Measurements from ENCODE around the gene TADA1. TPM values are rescaled to one million over a fixed set of nuclear protein-coding genes. Genes with fewer than 3 reads are reported as not detected.

TADA1 gene
- total and polyA plus RNA-seq, 5 experiments from 2014 or later: 12.8 to 18.1 (median 15.1) TPM

GRCh38 chr1:166908942-166909341 lies 32.9 kb upstream of the TADA1 start:
- DNase-seq (no peak), ATAC-seq (no peak)
- Mint-ChIP-seq H3K4me3 (no peak overlapping the region), H3K9me3 (peaks cover 0 to 2% (median 0%) of the 10 kb centered on the region in 9 donors), H3K27ac (no peak overlapping the region), H3K27me3 (peaks cover 0 to 8% (median 3%) of the 10 kb centered on the region in 5 donors), H3K4me1 (peaks cover 0 to 5% (median 0%) of the 10 kb centered on the region in 4 donors), H3K36me3 (no peaks in the 10 kb centered on the region)
- POLR2A ChIA-PET: interaction anchor here (0.7 kb wide), 1 partner anchor 150 kb away, joined by 3 read pairs; no protein-coding TSS in a partner anchor

GRCh38 chr1:166907763-166908162 lies 31.7 kb upstream of the TADA1 start:
- Mint-ChIP-seq H3K27me3 (peaks cover 0 to 8% (median 4%) of the 10 kb centered on the region in 5 donors), H3K4me1 (peaks cover 0 to 7% (median 0%) of the 10 kb centered on the region in 4 donors), H3K36me3 (no peaks in the 10 kb centered on the region), H3K27ac (no peak overlapping the region), H3K9me3 (peaks cover 0 to 2% (median 0%) of the 10 kb centered on the region in 9 donors), H3K4me3 (no peak overlapping the region)
- POLR2A ChIA-PET: no interaction called here
- DNase-seq (no peak), ATAC-seq (no peak)

- H3K4me3 Mint-ChIP-seq: no peak overlapping the region
- H3K27me3 Mint-ChIP-seq: peaks cover 0 to 8% (median 4%) of the 10 kb centered on the region in 5 donors
- H3K9me3 Mint-ChIP-seq: peaks cover 0 to 2% (median 0%) of the 10 kb centered on the region in 9 donors
- H3K27ac Mint-ChIP-seq: no peak overlapping the region
- no peaks in the 10 kb centered on the region for H3K36me3 Mint-ChIP-seq
- ATAC-seq (no peak), DNase-seq (no peak)
- POLR2A ChIA-PET: no interaction called here
- H3K4me1 Mint-ChIP-seq: peaks cover 0 to 9% (median 0%) of the 10 kb centered on the region in 4 donors
Measured at GRCh38 chr1:166907051-166907450, 31.0 kb upstream of the TADA1 start.

- no peak overlapping the region for H3K4me3 Mint-ChIP-seq
- DNase-seq: no peak
- no peak for ATAC-seq
- H3K27me3 Mint-ChIP-seq: peaks cover 0 to 8% (median 4%) of the 10 kb centered on the region in 5 donors
- H3K27ac Mint-ChIP-seq: no peak overlapping the region
- H3K36me3 Mint-ChIP-seq: no peaks in the 10 kb centered on the region
- H3K9me3 Mint-ChIP-seq: peaks cover 0 to 2% (median 0%) of the 10 kb centered on the region in 9 donors
- H3K4me1 Mint-ChIP-seq: peaks cover 0 to 9% (median 0%) of the 10 kb centered on the region in 4 donors
- POLR2A ChIA-PET: no interaction called here
Measured at GRCh38 chr1:166906647-166907046, 30.6 kb upstream of the TADA1 start.

GRCh38 chr1:166905900-166906299 lies 29.8 kb upstream of the TADA1 start:
- Mint-ChIP-seq H3K4me1 (peaks cover 0 to 9% (median 0%) of the 10 kb centered on the region in 4 donors), H3K27ac (no peak overlapping the region), H3K4me3 (no peak overlapping the region), H3K9me3 (peaks cover 0 to 2% (median 0%) of the 10 kb centered on the region in 9 donors), H3K36me3 (no peaks in the 10 kb centered on the region), H3K27me3 (peaks cover 0 to 8% (median 4%) of the 10 kb centered on the region in 5 donors)
- DNase-seq (no peak), ATAC-seq (no peak)
- POLR2A ChIA-PET: no interaction called here

GRCh38 chr1:166905136-166905535 lies 29.1 kb upstream of the TADA1 start:
- DNase-seq: no peak
- POLR2A ChIA-PET: no interaction called here
- H3K4me1 Mint-ChIP-seq: peaks cover 0 to 4% (median 0%) of the 10 kb centered on the region in 4 donors

GRCh38 chr1:166903232-166903631 lies 27.2 kb upstream of the TADA1 start:
- Mint-ChIP-seq H3K27ac (no peak overlapping the region), H3K36me3 (peaks cover 0 to 4% (median 2%) of the 10 kb centered on the region in 3 donors), H3K27me3 (peaks cover 0 to 9% (median 4%) of the 10 kb centered on the region in 5 donors), H3K4me3 (no peak overlapping the region), H3K9me3 (peaks cover 0 to 4% (median 2%) of the 10 kb centered on the region in 9 donors), H3K4me1 (peaks cover 0 to 4% (median 0%) of the 10 kb centered on the region in 4 donors)
- DNase-seq: no peak
- POLR2A ChIA-PET: no interaction called here
- no peak for ATAC-seq

More at GRCh38 chr1:166905136-166905535, 29.1 kb upstream of the TADA1 start:
- H3K9me3 Mint-ChIP-seq: no peaks in the 10 kb centered on the region
- H3K36me3 Mint-ChIP-seq: no peaks in the 10 kb centered on the region
- no peak overlapping the region for H3K4me3 Mint-ChIP-seq
- ATAC-seq: no peak
- H3K27ac Mint-ChIP-seq: no peak overlapping the region
- H3K27me3 Mint-ChIP-seq: peaks cover 0 to 8% (median 5%) of the 10 kb centered on the region in 5 donors

GRCh38 chr1:166902279-166902678 lies 26.2 kb upstream of the TADA1 start:
- H3K9me3 Mint-ChIP-seq: peaks cover 0 to 14% (median 8%) of the 10 kb centered on the region in 9 donors
- peaks cover 2 to 10% (median 4%) of the 10 kb centered on the region in 5 donors for H3K27me3 Mint-ChIP-seq
- peaks cover 0 to 13% (median 7%) of the 10 kb centered on the region in 3 donors for H3K36me3 Mint-ChIP-seq
- no peak overlapping the region for H3K4me3 Mint-ChIP-seq
- POLR2A ChIA-PET: no interaction called here
- H3K4me1 Mint-ChIP-seq: peaks cover 0 to 4% (median 0%) of the 10 kb centered on the region in 4 donors
- H3K27ac Mint-ChIP-seq: no peak overlapping the region
- DNase-seq: no peak
- no peak for ATAC-seq

GRCh38 chr1:166900987-166901386 lies 24.9 kb upstream of the TADA1 start:
- ATAC-seq (no peak), DNase-seq (no peak)
- H3K27me3 Mint-ChIP-seq: peaks cover 5 to 15% (median 10%) of the 10 kb centered on the region in 5 donors
- peaks cover 0 to 16% (median 7%) of the 10 kb centered on the region in 3 donors for H3K36me3 Mint-ChIP-seq
- H3K4me3 Mint-ChIP-seq: no peak overlapping the region
- H3K27ac Mint-ChIP-seq: no peak overlapping the region
- POLR2A ChIA-PET: no interaction called here
- H3K4me1 Mint-ChIP-seq: peaks cover 0 to 4% (median 0%) of the 10 kb centered on the region in 4 donors
- H3K9me3 Mint-ChIP-seq: peaks cover 0 to 23% (median 14%) of the 10 kb centered on the region in 9 donors

- no peak for ATAC-seq
- Mint-ChIP-seq H3K4me1 (peaks cover 0 to 4% (median 0%) of the 10 kb centered on the region in 4 donors), H3K9me3 (peaks cover 0 to 25% (median 14%) of the 10 kb centered on the region in 9 donors), H3K27ac (no peak overlapping the region), H3K4me3 (no peak overlapping the region), H3K36me3 (peaks cover 0 to 18% (median 7%) of the 10 kb centered on the region in 3 donors), H3K27me3 (peaks cover 5 to 19% (median 12%) of the 10 kb centered on the region in 5 donors)
- POLR2A ChIA-PET: no interaction called here
- no peak for DNase-seq
Measured at GRCh38 chr1:166899769-166900168, 23.7 kb upstream of the TADA1 start.

- ATAC-seq (no peak), DNase-seq (no peak)
- H3K27me3 Mint-ChIP-seq: peaks cover 8 to 26% (median 17%) of the 10 kb centered on the region in 5 donors
- H3K4me3 Mint-ChIP-seq: no peak overlapping the region
- POLR2A ChIA-PET: no interaction called here
- no peak overlapping the region for H3K27ac Mint-ChIP-seq
- H3K9me3 Mint-ChIP-seq: peaks cover 0 to 25% (median 14%) of the 10 kb centered on the region in 9 donors
- peaks cover 0 to 18% (median 7%) of the 10 kb centered on the region in 3 donors for H3K36me3 Mint-ChIP-seq
- H3K4me1 Mint-ChIP-seq: no peaks in the 10 kb centered on the region
Measured at GRCh38 chr1:166895766-166896165, 19.7 kb upstream of the TADA1 start.

- Mint-ChIP-seq H3K4me1 (peaks cover 2 to 10% (median 7%) of the 10 kb centered on the region in 4 donors), H3K27ac (no peak overlapping the region), H3K36me3 (no peaks in the 10 kb centered on the region), H3K27me3 (peaks cover 9 to 21% (median 17%) of the 10 kb centered on the region in 5 donors), H3K9me3 (no peaks in the 10 kb centered on the region), H3K4me3 (no peak overlapping the region)
- POLR2A ChIA-PET: no interaction called here
- ATAC-seq (no peak), DNase-seq (no peak)
Measured at GRCh38 chr1:166889776-166890175, 13.7 kb upstream of the TADA1 start.

GRCh38 chr1:166888373-166889111 lies 12.5 kb upstream of the TADA1 start:
- Mint-ChIP-seq H3K27me3 (peaks cover 9 to 32% (median 23%) of the 10 kb centered on the region in 5 donors), H3K9me3 (no peaks in the 10 kb centered on the region), H3K36me3 (no peaks in the 10 kb centered on the region), H3K4me3 (no peak overlapping the region), H3K27ac (no peak overlapping the region), H3K4me1 (peaks cover 4 to 19% (median 19%) of the 10 kb centered on the region in 4 donors)
- no peak for ATAC-seq
- no peak for DNase-seq
- POLR2A ChIA-PET: no interaction called here

All from naive thymus-derived CD8-positive, alpha-beta T cell (primary cell).